Retinal pigment epithelial cell (primary cell): ENCODE data around the gene ADGRD1.
A peak's percentile ranks its signal among the peaks of the same experiment; 100 is the strongest.
"Not testable (repeated sequence)": the region's sequence is repeated elsewhere in the genome, so short reads cannot be mapped to it uniquely, and the experiment has no call there.

Experiments
- DNase-seq: peaks from one replicate; pipeline ENCODE4 v3.0.0-alpha.2; 2010; ENCODE audit warnings: low read depth
- H3K4me3 ChIP-seq: 2 replicates; pipeline ENCODE4 v1.5.1; 2011; ENCODE audit warnings: mild to moderate bottlenecking, low read length, control low read depth, moderate library complexity
- CTCF ChIP-seq: conservative IDR thresholded peaks from 2 replicates; pipeline ENCODE4 v1.5.1; 2011; ENCODE audit warnings: low read depth, low read length, control low read depth, inconsistent platforms

ADGRD1 gene

GRCh38 chr12:130953771-130954543 is at the start of gene ADGRD1:
ADGRD1 (plus strand) TSS chr12:130953907; CDS start chr12:130954466, 559 bp downstream.
- DNase-seq: no peak
- TF ChIP-seq CTCF: no peak
- H3K4me3 ChIP-seq: no peak within 1 kb of the TSS

GRCh38 chr12:130904064-130904463 is 49.6 kb upstream of the ADGRD1 start:
- H3K4me3 ChIP-seq: no peak overlapping the region
- DNase-seq: no peak
- no peak for TF ChIP-seq CTCF

GRCh38 chr12:130904936-130905455 is 48.7 kb upstream of the ADGRD1 start:
- H3K4me3 ChIP-seq, DNase-seq: not testable (repeated sequence)

- H3K4me3 ChIP-seq: no peak overlapping the region
- TF ChIP-seq CTCF: no peak
- DNase-seq: no peak
Observed at GRCh38 chr12:130909111-130909510, 44.6 kb upstream of the ADGRD1 start.

GRCh38 chr12:130911193-130911592 is 42.5 kb upstream of the ADGRD1 start:
- H3K4me3 ChIP-seq: no peak overlapping the region
- no peak for DNase-seq
- no peak for TF ChIP-seq CTCF

- H3K4me3 ChIP-seq: no peak overlapping the region
- TF ChIP-seq CTCF: no peak
- no peak for DNase-seq
Observed at GRCh38 chr12:130911933-130912332, 41.8 kb upstream of the ADGRD1 start.

GRCh38 chr12:130916241-130916911 is 37.3 kb upstream of the ADGRD1 start:
- TF ChIP-seq CTCF: peak; percentile 82

More at GRCh38 chr12:130916241-130916911, 37.3 kb upstream of the ADGRD1 start:
- no peak for DNase-seq
- H3K4me3 ChIP-seq: peak overlapping the region; percentile 34
